Fibroblast of lung (primary cell): ENCODE data around the gene TNK1.

Source experiments
- CTCF ChIP-seq, 2 donors: IDR thresholded peaks in 1 of 2; conservative IDR thresholded peaks in 1 of 2; 1 replicate in 1 of 2; 2 replicates in 1 of 2; pipeline ENCODE4 v1.5.1; 2011 to 2012; ENCODE audit warnings: low read length in 2 of 2, control low read depth in 1 of 2, inconsistent platforms in 1 of 2, low read depth in 1 of 2, mild to moderate bottlenecking in 1 of 2
- EZH2 ChIP-seq: IDR thresholded peaks from 2 replicates; pipeline ENCODE4 v1.5.1; 2012; ENCODE audit warnings: low read length, control low read depth, mild to moderate bottlenecking; ENCODE audit errors: missing control alignments

GRCh38 chr17:7356756-7357155, 24.1 kb upstream of the TNK1 start:
- TF ChIP-seq CTCF (conservative IDR thresholded peaks at IDR 0.05 in 1 of 2, IDR thresholded peaks at IDR 0.05 in 1 of 2; ENCODE audit: low read depth in 1 of 2, low read length in 2 of 2) = no peak
- TF ChIP-seq EZH2 = no peak
